ENCODE results near the gene GPR153. TPM values are rescaled to one million over a fixed set of nuclear protein-coding genes. Genes with fewer than 3 reads are reported as not detected.
"Not testable (repeated sequence)": the region's sequence is repeated elsewhere in the genome, so short reads cannot be mapped to it uniquely, and the experiment has no call there.

GPR153 gene
- total RNA-seq, 1 experiment from 2014 or later, result 6.1 TPM

GRCh38 chr1:6308449-6308848, 47.6 kb upstream of the GPR153 start:
- DNase-seq (ENCODE audit: low read depth, low spot score) (no peak), ATAC-seq (no peak)
- Histone ChIP-seq H3K4me1 (ENCODE audit: control insufficient read depth in 1 of 2, insufficient read depth in 2 of 2, low read length in 2 of 2) (no peaks in the 10 kb centered on the region), H3K9ac (ENCODE audit: low read length) (no peak overlapping the region), H3K4me3 (replicated peaks in 1 of 2; ENCODE audit: low read depth in 1 of 2, low read length in 2 of 2) (no peak overlapping the region), H3K79me2 (ENCODE audit: insufficient read depth, low read length) (no peaks in the 10 kb centered on the region), H3K36me3 (ENCODE audit: control insufficient read depth in 1 of 2, insufficient read depth in 2 of 2, low read length in 2 of 2) (0 out of 4 replicates have a peak, but pooled peaks cover 2 to 4% of the 10 kb centered on the region in 2 experiments), H3K9me2 (ENCODE audit: insufficient read depth) (no peaks in the 10 kb centered on the region), H3K4me2 (ENCODE audit: low read length) (no peak overlapping the region), H2AFZ (ENCODE audit: low read depth, low read length, poor library complexity, severe bottlenecking) (no peak overlapping the region), H3K27ac (ENCODE audit: low read depth, low read length) (no peak overlapping the region), H3K27me3 (ENCODE audit: insufficient read depth, low read length) (no peaks in the 10 kb centered on the region), H4K20me1 (ENCODE audit: insufficient read depth) (no peaks in the 10 kb centered on the region), H3K9me3 (ENCODE audit: control insufficient read depth in 1 of 2, insufficient read depth in 1 of 2, low read depth in 1 of 2, low read length in 2 of 2) (peaks cover 0 to 3% of the 10 kb centered on the region in 2 experiments; a peak in 2 of 4 replicates)
- TF ChIP-seq JUND (IDR thresholded peaks at IDR 0.05) (no peak), REST (IDR thresholded peaks at IDR 0.05; ENCODE audit: low read depth) (no peak)
- intact Hi-C loops (cut with micrococcal nuclease), result no loop called here
- CTCF ChIA-PET, result no interaction called here
- no TSS peak for BruUV-seq (replicated peaks)
- RAD21 ChIA-PET (ENCODE audit: low non-redundant PET in 1 of 2, low total read pairs in 2 of 2, uncharacterized antibody in 2 of 2, unreplicated experiment in 2 of 2), result no interaction called here
- POLR2A ChIA-PET, result no interaction called here

GRCh38 chr1:6307682-6308081, 46.8 kb upstream of the GPR153 start:
- H4K20me1 ChIP-seq (ENCODE audit: insufficient read depth); H3K27ac ChIP-seq (ENCODE audit: low read depth, low read length); H3K9me3 ChIP-seq (ENCODE audit: control insufficient read depth in 1 of 2, insufficient read depth in 1 of 2, low read depth in 1 of 2, low read length in 2 of 2); H3K79me2 ChIP-seq (ENCODE audit: insufficient read depth, low read length); intact Hi-C loops (cut with micrococcal nuclease); H3K4me3 ChIP-seq (replicated peaks in 1 of 2; ENCODE audit: low read depth in 1 of 2, low read length in 2 of 2); ATAC-seq; BruUV-seq (replicated peaks); H3K36me3 ChIP-seq (ENCODE audit: control insufficient read depth in 1 of 2, insufficient read depth in 2 of 2, low read length in 2 of 2); H2AFZ ChIP-seq (ENCODE audit: low read depth, low read length, poor library complexity, severe bottlenecking); H3K9ac ChIP-seq (ENCODE audit: low read length); H3K4me2 ChIP-seq (ENCODE audit: low read length); H3K9me2 ChIP-seq (ENCODE audit: insufficient read depth); CTCF ChIA-PET; RAD21 ChIA-PET (ENCODE audit: low non-redundant PET in 1 of 2, low total read pairs in 2 of 2, uncharacterized antibody in 2 of 2, unreplicated experiment in 2 of 2); DNase-seq (ENCODE audit: low read depth, low spot score); H3K27me3 ChIP-seq (ENCODE audit: insufficient read depth, low read length); H3K4me1 ChIP-seq (ENCODE audit: control insufficient read depth in 1 of 2, insufficient read depth in 2 of 2, low read length in 2 of 2); POLR2A ChIA-PET: not testable (repeated sequence)
